Dedifferentiated amniotic fluid mesenchymal stem cell (primary cell): Measurements from ENCODE around the gene HSPB9.

ENCODE experiments used
- DNase-seq: peaks from one replicate; pipeline ENCODE4 v3.0.0-alpha.2; 2016; ENCODE audit errors: extremely low spot score

The HSPB9 gene

GRCh38 chr17:42122371-42123303 is at the start of gene HSPB9:
Gene HSPB9 (plus strand): TSS chr17:42122804. CDS start chr17:42122851, 47 bp downstream.
- DNase-seq = no peak

GRCh38 chr17:42075789-42076188 is 46.8 kb upstream of the HSPB9 start:
- no peak for DNase-seq

- no peak for DNase-seq
These were observed 45.6 kb upstream of the HSPB9 start for GRCh38 chr17:42076797-42077559.

GRCh38 chr17:42077755-42078154 is 44.8 kb upstream of the HSPB9 start:
- no peak for DNase-seq

- DNase-seq = no peak
These were observed 44.1 kb upstream of the HSPB9 start for GRCh38 chr17:42078396-42079043.

- no peak for DNase-seq
These were observed 43.1 kb upstream of the HSPB9 start for GRCh38 chr17:42079541-42079940.

GRCh38 chr17:42081516-42082129 is 41.0 kb upstream of the HSPB9 start:
- no peak for DNase-seq

- no peak for DNase-seq
These were observed 35.4 kb upstream of the HSPB9 start for GRCh38 chr17:42087042-42087701.

GRCh38 chr17:42087736-42088705 is 34.6 kb upstream of the HSPB9 start:
- DNase-seq = no peak

- DNase-seq = no peak
These were observed 33.9 kb upstream of the HSPB9 start for GRCh38 chr17:42088736-42089135.

- DNase-seq = no peak
These were observed 31.4 kb upstream of the HSPB9 start for GRCh38 chr17:42090964-42091790.

- DNase-seq = no peak
These were observed 29.7 kb upstream of the HSPB9 start for GRCh38 chr17:42092939-42093338.

GRCh38 chr17:42094375-42095069 is 28.1 kb upstream of the HSPB9 start:
- DNase-seq = no peak

- DNase-seq = no peak
These were observed 26.1 kb upstream of the HSPB9 start for GRCh38 chr17:42096360-42097111.

- DNase-seq = no peak
These were observed 24.6 kb upstream of the HSPB9 start, which contains the start of gene ZNF385C for GRCh38 chr17:42097691-42098631. Gene ZNF385C (minus strand): TSS chr17:42098473. CDS start chr17:42063056, 35,417 bp downstream.

- no peak for DNase-seq
These were observed 23.7 kb upstream of the HSPB9 start for GRCh38 chr17:42098730-42099399.
